Measurements from ENCODE around the gene SLC39A5. TPM values are rescaled to one million over a fixed set of nuclear protein-coding genes. Genes with fewer than 3 reads are reported as not detected.
A peak's percentile ranks its signal among the peaks of the same experiment; 100 is the strongest.
"Not testable (repeated sequence)": the region's sequence is repeated elsewhere in the genome, so short reads cannot be mapped to it uniquely, and the experiment has no call there.

Gene SLC39A5
- total RNA-seq: under 1 TPM in 1 of 2 experiments, not detected in 1; 0.64 TPM

DNA sequence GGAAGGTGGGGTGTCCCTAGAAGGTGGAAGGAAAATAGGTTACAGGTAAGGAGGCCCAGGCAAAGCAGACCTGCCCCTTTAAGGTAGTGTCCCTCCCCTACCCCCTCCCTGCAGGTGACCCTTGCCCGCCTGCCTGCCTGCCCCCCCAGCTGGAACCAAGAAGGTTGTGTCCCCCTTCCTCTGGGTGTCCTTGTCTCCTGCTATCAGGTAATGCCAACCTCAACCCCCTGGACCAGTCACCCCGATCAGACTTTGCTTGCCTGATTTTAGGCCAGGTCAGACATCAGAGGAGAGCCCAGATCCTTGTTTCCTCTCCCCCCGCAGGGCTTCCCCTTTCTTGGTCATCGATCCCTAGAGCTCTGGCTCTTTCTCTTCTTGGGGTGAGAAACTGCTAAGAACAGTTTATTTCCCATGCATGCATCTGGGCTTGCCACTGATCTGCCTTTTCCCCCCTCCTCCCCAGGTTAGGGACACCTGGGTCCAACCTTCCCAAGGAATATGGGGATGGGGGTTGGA is at the start of gene SLC39A5:
TSS of gene SLC39A5 (plus strand) at position 136 of the 516 bp plus-strand sequence. CDS start 1,224 bp downstream, outside the sequence.
- Mint-ChIP-seq H3K4me1 (peaks cover 12% of the 10 kb centered on the region), H3K9me3 (no peaks in the 10 kb centered on the region), H3K4me3 (no peak within 1 kb of the TSS), H3K36me3 (ENCODE audit: low read depth) (peaks cover 6% of the 10 kb centered on the region), H3K27me3 (no peaks in the 10 kb centered on the region), H3K27ac (peak within 1 kb of the TSS; percentile 36)
- CTCF ChIA-PET: interaction anchor here (0.6 to 2.1 kb wide), 4 partner anchors 8 to 1307 kb away, joined by 3 to 10 read pairs (median 5); partner anchors contain the start of genes ANKRD52 and RNF41
- DNase-seq: no peak
- POLR2A ChIA-PET: no interaction called here

GRCh38 chr12:56186957-56187356 is 42.9 kb upstream of the SLC39A5 start:
- H3K4me1 Mint-ChIP-seq: peaks cover 43% of the 10 kb centered on the region
- POLR2A ChIA-PET: no interaction called here

DNA sequence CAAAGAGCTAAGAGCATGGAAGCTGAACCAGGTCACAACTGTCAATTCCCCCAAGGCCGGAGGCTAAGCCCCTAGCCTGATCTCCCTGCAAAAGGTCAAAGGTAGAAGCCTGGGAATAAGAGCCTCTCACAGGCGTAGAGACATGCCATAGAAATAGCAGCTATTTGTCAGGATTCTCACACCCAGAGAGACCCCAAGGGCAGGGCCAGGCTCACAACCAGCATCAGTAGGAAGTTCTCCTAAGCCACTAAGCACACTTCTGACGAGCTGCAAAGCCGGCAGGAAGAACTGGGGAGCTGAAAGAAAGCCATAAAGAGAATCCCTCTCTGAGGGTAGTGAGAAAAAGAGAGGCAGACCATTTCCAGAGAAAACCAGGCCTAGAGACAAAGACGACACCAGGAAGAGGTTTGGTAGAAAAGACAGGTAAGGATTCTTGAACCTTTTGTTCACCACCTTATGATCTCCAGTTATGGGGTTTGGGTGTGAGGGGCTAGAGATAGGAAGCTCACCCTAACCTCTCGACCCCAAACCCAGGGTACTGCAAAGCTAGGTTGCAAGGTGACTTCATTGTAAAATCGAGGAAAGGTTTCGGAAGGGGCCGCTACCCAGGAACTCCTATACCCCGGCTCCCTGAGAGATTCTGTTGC is 41.6 kb upstream of the SLC39A5 start:
- ChIA-PET CTCF (interaction anchor here (1.0 to 6.7 kb wide), 19 partner anchors 12 to 450 kb away, joined by 3 to 99 read pairs (median 13); partner anchors contain the start of genes ESYT1, MYL6, PA2G4 and RAB5B), POLR2A (interaction anchor here (1.4 kb wide), 1 partner anchor 70 kb away, joined by 5 read pairs; the partner anchor contains the start of gene ZC3H10)
- Mint-ChIP-seq H3K9me3 (no peaks in the 10 kb centered on the region), H3K4me1 (peaks cover 53% of the 10 kb centered on the region), H3K27me3 (no peaks in the 10 kb centered on the region), H3K36me3 (ENCODE audit: low read depth) (peaks cover 41% of the 10 kb centered on the region), H3K27ac (peak overlapping the region; percentile 85), H3K4me3 (peak overlapping the region; percentile 90)
- peak; percentile 20 for DNase-seq

More at GRCh38 chr12:56186957-56187356, 42.9 kb upstream of the SLC39A5 start:
- Mint-ChIP-seq H3K9me3 (no peaks in the 10 kb centered on the region), H3K27ac (no peak overlapping the region), H3K4me3 (peak overlapping the region; percentile 90), H3K27me3 (no peaks in the 10 kb centered on the region), H3K36me3 (ENCODE audit: low read depth) (peaks cover 42% of the 10 kb centered on the region)
- CTCF ChIA-PET: interaction anchor here (3.8 to 6.7 kb wide), 6 partner anchors 11 to 68 kb away, joined by 39 to 99 read pairs (median 80); partner anchors contain the start of genes ESYT1, MYL6, RNF41 and RPL41
- DNase-seq: no peak

GRCh38 chr12:56188778-56189098 is 41.1 kb upstream of the SLC39A5 start:
- peak; percentile 26 for DNase-seq
- H3K27me3 Mint-ChIP-seq: no peaks in the 10 kb centered on the region
- peaks cover 42% of the 10 kb centered on the region for H3K36me3 Mint-ChIP-seq (ENCODE audit: low read depth)
- ChIA-PET CTCF (interaction anchor here (0.7 to 6.7 kb wide), 40 partner anchors 9 to 451 kb away, joined by 3 to 99 read pairs (median 7); partner anchors contain the start of genes ANKRD52, CNPY2, ESYT1 and MIP), POLR2A (interaction anchor here (1.1 to 1.4 kb wide), 2 partner anchors 60 to 70 kb away, joined by 3 to 5 read pairs; partner anchors contain the start of genes ESYT1 and ZC3H10)
- H3K4me1 Mint-ChIP-seq: peaks cover 56% of the 10 kb centered on the region
- H3K27ac Mint-ChIP-seq: peak overlapping the region; percentile 85
- H3K4me3 Mint-ChIP-seq: peak overlapping the region; percentile 90
- no peaks in the 10 kb centered on the region for H3K9me3 Mint-ChIP-seq

DNA sequence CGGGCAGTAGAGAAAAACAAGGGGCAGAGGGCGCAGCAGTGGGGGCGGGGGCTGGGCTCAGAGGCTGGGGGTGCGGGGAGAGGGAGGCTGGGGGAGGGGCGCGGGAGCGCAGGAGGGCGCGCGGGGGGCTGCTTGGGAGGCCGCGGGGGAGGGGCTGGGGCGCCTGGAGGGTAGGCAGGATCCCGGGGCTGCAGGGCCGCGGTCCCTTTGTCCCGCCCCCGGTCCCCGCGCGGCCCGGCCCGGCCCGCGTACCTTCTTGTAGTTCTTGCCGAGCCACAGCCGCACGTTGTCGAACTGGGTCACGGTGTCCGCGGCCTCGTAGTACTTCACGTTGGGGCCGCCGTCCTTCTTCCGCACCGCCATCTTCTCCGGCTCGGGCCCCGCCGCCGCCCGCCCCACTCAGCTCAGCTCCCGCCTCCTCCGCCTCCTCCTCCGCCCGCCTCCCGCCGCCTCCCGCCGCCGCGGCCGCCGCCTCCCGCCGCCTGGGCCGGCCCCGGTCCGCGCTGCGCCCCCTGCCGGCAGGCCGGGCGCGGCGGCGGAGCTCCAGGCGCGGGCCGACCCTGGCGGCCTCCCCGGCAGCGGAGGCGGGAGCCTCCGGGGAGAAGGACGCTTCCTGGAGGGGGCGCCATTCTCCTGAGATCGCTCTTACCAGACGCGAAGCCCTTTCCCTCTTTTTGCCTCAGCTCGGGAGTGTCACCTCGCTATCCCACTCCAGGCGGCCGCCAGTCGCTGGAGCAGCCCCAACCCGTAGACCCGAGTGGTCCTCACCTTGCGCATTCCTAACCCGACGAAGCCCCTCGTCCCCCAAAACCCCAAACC is 40.5 kb upstream of the SLC39A5 start, which contains the start of gene SMARCC2:
TSS of gene SMARCC2 (minus strand) at position 385 of the 819 bp plus-strand sequence. CDS start at position 363, 22 bp downstream.
- POLR2A ChIA-PET: interaction anchor here (0.6 to 1.4 kb wide), 5 partner anchors 31 to 85 kb away, joined by 3 to 5 read pairs (median 4); partner anchors contain the start of genes ESYT1, MYL6, PA2G4 and RNF41
- peak; percentile 86 for DNase-seq
- CTCF ChIA-PET: interaction anchor here (0.5 to 6.7 kb wide), 76 partner anchors 9 to 813 kb away, joined by 3 to 99 read pairs (median 5); partner anchors contain the start of genes ANKRD52, CNPY2, DNAJC14 and ESYT1
- H3K4me3 Mint-ChIP-seq: peak within 1 kb of the TSS; percentile 90
- H3K27ac Mint-ChIP-seq: peak within 1 kb of the TSS; percentile 93
- H3K27me3 Mint-ChIP-seq: no peaks in the 10 kb centered on the region
- no peaks in the 10 kb centered on the region for H3K9me3 Mint-ChIP-seq
- H3K4me1 Mint-ChIP-seq: peaks cover 58% of the 10 kb centered on the region
- H3K36me3 Mint-ChIP-seq (ENCODE audit: low read depth): peaks cover 39% of the 10 kb centered on the region

GRCh38 chr12:56189918-56190694 is 39.7 kb upstream of the SLC39A5 start:
- CTCF ChIA-PET: interaction anchor here (0.5 to 6.7 kb wide), 63 partner anchors 10 to 813 kb away, joined by 3 to 99 read pairs (median 5); partner anchors contain the start of genes ANKRD52, CNPY2, DNAJC14 and ESYT1

GRCh38 chr12:56190695-56191155 is 39.1 kb upstream of the SLC39A5 start:
- Mint-ChIP-seq H3K36me3 (ENCODE audit: low read depth) (peaks cover 29% of the 10 kb centered on the region), H3K4me1 (peaks cover 54% of the 10 kb centered on the region), H3K9me3 (no peaks in the 10 kb centered on the region), H3K27me3 (no peaks in the 10 kb centered on the region), H3K4me3 (peak overlapping the region; percentile 84), H3K27ac (peak overlapping the region; percentile 93)
- ChIA-PET CTCF (interaction anchor here (0.7 to 6.7 kb wide), 13 partner anchors 13 to 453 kb away, joined by 3 to 99 read pairs (median 14); partner anchors contain the start of genes ANKRD52, ESYT1, MYL6 and RNF41), POLR2A (no interaction called here)
- DNase-seq: no peak

More at GRCh38 chr12:56189918-56190694, 39.7 kb upstream of the SLC39A5 start:
- peak; percentile 73 for DNase-seq
- Mint-ChIP-seq H3K27ac (peak overlapping the region; percentile 93), H3K4me3 (peak overlapping the region; percentile 84), H3K36me3 (ENCODE audit: low read depth) (peaks cover 33% of the 10 kb centered on the region), H3K4me1 (peaks cover 55% of the 10 kb centered on the region), H3K9me3 (no peaks in the 10 kb centered on the region), H3K27me3 (no peaks in the 10 kb centered on the region)
- POLR2A ChIA-PET: interaction anchor here (0.6 to 1.4 kb wide), 5 partner anchors 32 to 86 kb away, joined by 3 to 5 read pairs (median 4); partner anchors contain the start of genes ESYT1, MYL6, PA2G4 and RNF41

DNA sequence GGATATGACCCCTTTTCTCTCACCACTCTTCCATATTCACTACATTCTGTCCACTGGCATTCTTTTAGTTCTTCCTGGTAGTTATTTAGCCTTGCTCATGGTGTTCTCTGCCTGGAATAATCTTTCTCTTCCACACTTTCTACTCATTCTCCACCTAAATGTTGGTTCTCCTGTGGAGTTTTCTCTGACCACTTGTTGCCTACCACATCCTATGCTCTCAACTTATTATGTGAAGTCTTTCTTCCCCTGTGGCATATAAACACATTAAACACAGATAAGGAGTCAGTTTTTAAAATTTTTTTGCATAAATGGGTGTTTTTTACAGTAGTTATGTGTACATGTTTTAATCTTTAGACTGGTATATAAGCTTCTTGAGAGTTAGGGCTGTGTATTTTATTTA is 37.3 kb upstream of the SLC39A5 start:
- Mint-ChIP-seq H3K4me1 (peaks cover 40% of the 10 kb centered on the region), H3K27me3 (no peaks in the 10 kb centered on the region), H3K9me3 (no peaks in the 10 kb centered on the region), H3K27ac (no peak overlapping the region), H3K36me3 (ENCODE audit: low read depth) (peaks cover 15% of the 10 kb centered on the region), H3K4me3 (no peak overlapping the region)
- DNase-seq: no peak
- POLR2A ChIA-PET: no interaction called here
- CTCF ChIA-PET: interaction anchor here (0.9 to 6.7 kb wide), 7 partner anchors 11 to 272 kb away, joined by 3 to 99 read pairs (median 3); partner anchors contain the start of gene ANKRD52

GRCh38 chr12:56193025-56193578 is 36.7 kb upstream of the SLC39A5 start:
- Mint-ChIP-seq H3K4me1 (peaks cover 35% of the 10 kb centered on the region), H3K36me3 (ENCODE audit: low read depth) (peaks cover 14% of the 10 kb centered on the region), H3K4me3 (no peak overlapping the region), H3K9me3 (no peaks in the 10 kb centered on the region), H3K27ac (peak overlapping the region; percentile 60), H3K27me3 (no peaks in the 10 kb centered on the region)
- DNase-seq: peak; percentile 90
- CTCF ChIA-PET: interaction anchor here (1.4 to 6.7 kb wide), 2 partner anchors 10 to 75 kb away, joined by 3 to 99 read pairs; no protein-coding TSS in a partner anchor
- POLR2A ChIA-PET: no interaction called here

GRCh38 chr12:56196818-56197550 is 32.9 kb upstream of the SLC39A5 start:
- not testable (repeated sequence) for H3K36me3 Mint-ChIP-seq (ENCODE audit: low read depth); DNase-seq; H3K27me3 Mint-ChIP-seq; H3K9me3 Mint-ChIP-seq; H3K27ac Mint-ChIP-seq; H3K4me3 Mint-ChIP-seq
- ChIA-PET POLR2A (interaction anchor here (0.6 kb wide), 1 partner anchor 251 kb away, joined by 3 read pairs; no protein-coding TSS in a partner anchor), CTCF (interaction anchor here (0.6 to 13.5 kb wide), 12 partner anchors 7 to 1308 kb away, joined by 3 to 99 read pairs (median 3); partner anchors contain the start of genes RNF41, SMARCC2 and ZC3H10)
- H3K4me1 Mint-ChIP-seq: peaks cover 14% of the 10 kb centered on the region

Measured in activated CD4-positive, alpha-beta T cell treated with anti-CD3 and anti-CD28 coated beads, Interleukin-2, amount 10 ng/mL, durations not matched to agents 7 days and 5 days (primary cell).